ENCODE results near the gene SFPQ. TPM values are rescaled to one million over a fixed set of nuclear protein-coding genes. Genes with fewer than 3 reads are reported as not detected.

SFPQ gene
- total and polyA plus RNA-seq, 8 donors: 138 to 948 (median 895) TPM

GRCh38 chr1:35201631-35202030 is 8.7 kb upstream of the SFPQ start:
- Histone ChIP-seq H3K27me3 (no peaks in the 10 kb centered on the region), H3K9me3 (no peaks in the 10 kb centered on the region), H3K4me1 (peaks cover 0 to 7% of the 10 kb centered on the region in 2 donors), H3K36me3 (no peaks in the 10 kb centered on the region), H3K27ac (no peak overlapping the region), H3K4me3 (no peak overlapping the region)
- TF ChIP-seq CTCF (IDR thresholded peaks at IDR 0.05): no peak
- ATAC-seq: no peak
- intact Hi-C loops (cut with DNase I): loop anchor here in 1 of 2 donors (10.0 kb wide), 1 partner anchor 93 kb away; no protein-coding TSS in a partner anchor
- no peak for DNase-seq

GRCh38 chr1:35192056-35192852 is 691 bp downstream of the SFPQ start:
- ATAC-seq: peak; percentile 76
- Histone ChIP-seq H3K27ac (peak overlapping the region; percentile 96 to 99), H3K4me1 (peaks cover 11 to 58% of the 10 kb centered on the region in 2 donors), H3K27me3 (no peaks in the 10 kb centered on the region), H3K9me3 (no peaks in the 10 kb centered on the region), H3K4me3 (peak overlapping the region; percentile 99 to 100), H3K36me3 (peaks cover 0 to 42% of the 10 kb centered on the region in 2 donors)
- DNase-seq: peak; percentile 82 to 96 (median 88)
- peak in 1 of 2 donors; percentile 36 for TF ChIP-seq CTCF (IDR thresholded peaks at IDR 0.05)
- intact Hi-C loops (cut with DNase I): no loop called here

DNA sequence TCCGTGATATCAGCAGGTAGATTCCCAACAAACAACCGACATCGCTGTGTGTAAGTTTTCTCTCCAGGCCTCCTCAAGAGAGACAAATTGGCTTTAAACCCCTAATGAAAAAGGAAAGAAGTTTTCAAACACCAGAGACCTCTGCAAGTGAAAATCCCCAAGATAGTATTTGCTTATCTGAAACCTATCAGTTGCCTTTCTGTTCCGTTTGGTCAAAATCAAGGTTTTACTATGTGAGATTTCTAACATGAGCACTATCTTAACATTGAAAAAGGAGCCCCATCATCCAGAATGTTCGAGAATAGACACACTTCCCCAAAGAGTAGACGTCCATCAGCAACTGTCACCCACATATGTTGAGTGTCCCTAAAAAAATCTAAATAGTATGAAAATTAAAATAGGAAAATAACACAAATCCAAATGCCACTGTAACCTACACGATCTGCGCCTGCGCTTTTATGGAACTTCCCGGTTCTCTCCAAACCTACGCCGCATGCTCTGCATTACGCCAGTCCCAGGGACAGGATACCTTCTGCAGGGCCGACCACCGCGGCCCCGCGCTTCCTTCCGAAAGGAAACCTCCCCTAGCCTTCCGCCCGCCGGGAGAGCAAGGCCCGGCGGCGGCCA is 1.4 kb downstream of the SFPQ start:
- ATAC-seq (no peak), DNase-seq (peak in 1 of 4 donors; percentile 17)
- no peak for TF ChIP-seq CTCF (IDR thresholded peaks at IDR 0.05)
- Histone ChIP-seq H3K4me3 (peak overlapping the region; percentile 99 to 100), H3K27me3 (no peaks in the 10 kb centered on the region), H3K27ac (peak overlapping the region; percentile 96 to 99), H3K9me3 (no peaks in the 10 kb centered on the region), H3K4me1 (peaks cover 15 to 65% of the 10 kb centered on the region in 2 donors), H3K36me3 (peaks cover 0 to 49% of the 10 kb centered on the region in 2 donors)
- intact Hi-C loops (cut with DNase I): no loop called here

GRCh38 chr1:35190784-35191183 is 2.2 kb downstream of the SFPQ start:
- peaks cover 0 to 57% of the 10 kb centered on the region in 2 donors for H3K36me3 ChIP-seq
- peak overlapping the region; percentile 96 to 99 for H3K27ac ChIP-seq
- H3K9me3 ChIP-seq: no peaks in the 10 kb centered on the region
- no peak for TF ChIP-seq CTCF (IDR thresholded peaks at IDR 0.05)
- H3K4me1 ChIP-seq: peaks cover 18 to 72% of the 10 kb centered on the region in 2 donors
- H3K4me3 ChIP-seq: peak overlapping the region; percentile 99 to 100
- intact Hi-C loops (cut with DNase I): no loop called here
- DNase-seq (peak in 1 of 4 donors; percentile 15), ATAC-seq (no peak)
- no peaks in the 10 kb centered on the region for H3K27me3 ChIP-seq
